ENCODE measurements around the gene GMPR2.
"Not testable (repeated sequence)": the region's sequence is repeated elsewhere in the genome, so short reads cannot be mapped to it uniquely, and the experiment has no call there.

GMPR2 gene

GRCh38 chr14:24232121-24232644, 546 bp upstream of the GMPR2 start, which contains the start of gene NEDD8:
TSS of gene NEDD8 (minus strand) at chr14:24232367. CDS start at chr14:24232267, 100 bp downstream.
- DNase-seq = peak; percentile 95

GRCh38 chr14:24233538-24233866, 773 bp downstream of the GMPR2 start:
- DNase-seq = peak; percentile 27

- no peak for DNase-seq
Observed at GRCh38 chr14:24234095-24235005, 1.6 kb downstream of the GMPR2 start.

GRCh38 chr14:24235804-24236688, 3.3 kb downstream of the GMPR2 start:
- no peak for DNase-seq

- no peak for DNase-seq
Observed at GRCh38 chr14:24236689-24237462, 4.1 kb downstream of the GMPR2 start.

GRCh38 chr14:24237463-24237955, 4.8 kb downstream of the GMPR2 start:
- no peak for DNase-seq

GRCh38 chr14:24238123-24238522, 5.4 kb downstream of the GMPR2 start:
- DNase-seq = no peak

- DNase-seq = no peak
Observed at GRCh38 chr14:24238527-24239037, 5.9 kb downstream of the GMPR2 start.

- DNase-seq = no peak
Observed at GRCh38 chr14:24240110-24240918, 7.6 kb downstream of the GMPR2 start.

GRCh38 chr14:24241829-24242443, 9.2 kb downstream of the GMPR2 start:
- peak; percentile 97 for DNase-seq

GRCh38 chr14:24243336-24243836, 10.7 kb downstream of the GMPR2 start:
- DNase-seq = no peak

- not testable (repeated sequence) for DNase-seq
Observed at GRCh38 chr14:24245350-24245749, 12.6 kb downstream of the GMPR2 start.

- DNase-seq = peak; percentile 37
Observed at GRCh38 chr14:24246765-24247212, 14.1 kb downstream of the GMPR2 start.

GRCh38 chr14:24247422-24247821, 14.7 kb downstream of the GMPR2 start:
- DNase-seq = peak; percentile 24

- DNase-seq = no peak
Observed at GRCh38 chr14:24249230-24250021, 16.7 kb downstream of the GMPR2 start.

GRCh38 chr14:24250354-24250753, 17.6 kb downstream of the GMPR2 start:
- DNase-seq = no peak

GRCh38 chr14:24251880-24252288, 19.2 kb downstream of the GMPR2 start:
- DNase-seq = no peak

- DNase-seq = no peak
Observed at GRCh38 chr14:24252289-24253124, 19.8 kb downstream of the GMPR2 start.

GRCh38 chr14:24253936-24254335, 21.2 kb downstream of the GMPR2 start:
- DNase-seq = no peak
